Tibial artery (tissue), 4 donors: ENCODE results near the gene OSBPL1A.

Source experiments
- DNase-seq, 2 donors: peaks; one replicate each; pipeline ENCODE4 v3.0.0-alpha.2; 2019
- H3K27ac ChIP-seq, 2 donors: fragments of 200-600 bp; sonication (generic) in 1 of 2; 1 replicate in 1 of 2; 2 replicates in 1 of 2; pipeline ENCODE4 v1.5.1; 2018 to 2019; ENCODE audit warnings: mild to moderate bottlenecking in 1 of 2
- H3K27me3 ChIP-seq, 2 donors: fragments of 200-600 bp; sonication (generic) in 1 of 2; one replicate each; pipeline versions ENCODE4 v1.5.1 to v1.6.0; 2016 to 2019
- H3K36me3 ChIP-seq, 3 donors: fragments of 200-600 bp; sonication (generic) in 2 of 3; one replicate each; pipeline ENCODE4 v1.5.1; 2016 to 2019; ENCODE audit warnings: mild to moderate bottlenecking in 2 of 3
- H3K4me1 ChIP-seq, 4 donors: fragments of 200-600 bp; sonication (generic) in 2 of 4; 1 replicate in 3 of 4; 2 replicates in 1 of 4; pipeline ENCODE4 v1.5.1; 2016 to 2019
- H3K4me3 ChIP-seq, 2 donors: fragments of 200-600 bp; sonication (generic) in 1 of 2; 1 replicate in 1 of 2; 2 replicates in 1 of 2; pipeline ENCODE4 v1.5.1; 2018 to 2019; ENCODE audit warnings: mild to moderate bottlenecking in 2 of 2
- H3K9me3 ChIP-seq, 3 donors: fragments of 200-600 bp; sonication (generic) in 1 of 3; one replicate each; pipeline ENCODE4 v1.5.1; 2016 to 2019
- CTCF ChIP-seq, 2 experiments: fragments of 200-600 bp in 1 of 2; fragments of 450-650 bp in 1 of 2; IDR thresholded peaks; one replicate each; pipeline ENCODE4 v1.5.1; 2017 to 2019; ENCODE audit warnings: antibody characterized with exemption in 2 of 2, mild to moderate bottlenecking in 1 of 2, moderate library complexity in 1 of 2
- intact Hi-C: fragments of 100-400 bp; cut with DNase I; formaldehyde crosslinking; loops from one replicate; pipeline ENCODE4 v1.15.0; 2023; ENCODE audit warnings: low total_unique reads

Gene OSBPL1A

DNA sequence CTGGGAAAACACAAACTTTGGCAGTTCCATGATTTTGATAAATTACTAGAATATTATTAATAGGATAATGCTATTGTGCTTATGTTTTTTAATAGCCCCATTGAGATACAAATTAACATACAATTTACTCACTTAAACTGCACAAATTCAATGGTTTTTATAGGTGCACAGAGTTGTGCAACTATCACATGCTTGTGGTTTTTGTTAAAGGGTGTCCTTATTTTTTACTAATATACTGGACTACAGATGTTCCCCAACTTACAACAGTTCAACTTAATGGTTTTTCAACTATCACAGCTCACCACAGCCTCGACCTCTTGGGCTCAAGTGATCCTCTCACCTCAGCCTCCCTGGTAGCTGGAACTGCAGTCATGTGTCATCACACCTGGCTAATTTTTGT is 76.6 kb downstream of the OSBPL1A start:
- Histone ChIP-seq H3K4me3 (no peak overlapping the region), H3K36me3 (no peaks in the 10 kb centered on the region), H3K4me1 (peaks cover 0 to 26% (median 2%) of the 10 kb centered on the region in 4 donors), H3K9me3 (no peaks in the 10 kb centered on the region), H3K27me3 (no peaks in the 10 kb centered on the region), H3K27ac (no peak overlapping the region)
- intact Hi-C loops, result no loop called here
- no peak for TF ChIP-seq CTCF (IDR thresholded peaks at IDR 0.05)
- DNase-seq, result no peak

DNA sequence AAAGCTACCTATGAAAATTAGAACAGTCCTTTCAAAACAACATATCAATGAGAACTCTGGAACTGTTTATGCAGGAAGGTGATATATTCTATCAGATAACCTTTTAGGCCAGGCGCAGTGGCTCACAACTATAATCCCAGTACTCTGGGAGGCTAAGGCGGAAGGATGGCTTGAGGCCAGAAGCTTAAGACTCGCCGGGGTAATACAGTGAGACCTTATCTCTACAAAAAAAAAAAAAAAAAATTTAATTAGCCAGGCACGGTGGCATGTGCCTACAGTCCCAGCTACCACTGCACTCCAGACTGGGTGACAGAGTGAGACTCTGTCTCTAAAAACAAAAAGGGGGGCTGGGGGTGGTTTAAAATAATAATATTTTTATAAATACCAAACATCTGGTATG is 77.9 kb downstream of the OSBPL1A start:
- no peak overlapping the region for H3K27ac ChIP-seq
- H3K36me3 ChIP-seq, result no peaks in the 10 kb centered on the region
- no peaks in the 10 kb centered on the region for H3K9me3 ChIP-seq
- no peaks in the 10 kb centered on the region for H3K27me3 ChIP-seq
- peaks cover 0 to 26% (median 2%) of the 10 kb centered on the region in 4 donors for H3K4me1 ChIP-seq
- intact Hi-C loops, result no loop called here
- no peak for DNase-seq
- no peak overlapping the region for H3K4me3 ChIP-seq
- TF ChIP-seq CTCF (IDR thresholded peaks at IDR 0.05), result no peak

DNA sequence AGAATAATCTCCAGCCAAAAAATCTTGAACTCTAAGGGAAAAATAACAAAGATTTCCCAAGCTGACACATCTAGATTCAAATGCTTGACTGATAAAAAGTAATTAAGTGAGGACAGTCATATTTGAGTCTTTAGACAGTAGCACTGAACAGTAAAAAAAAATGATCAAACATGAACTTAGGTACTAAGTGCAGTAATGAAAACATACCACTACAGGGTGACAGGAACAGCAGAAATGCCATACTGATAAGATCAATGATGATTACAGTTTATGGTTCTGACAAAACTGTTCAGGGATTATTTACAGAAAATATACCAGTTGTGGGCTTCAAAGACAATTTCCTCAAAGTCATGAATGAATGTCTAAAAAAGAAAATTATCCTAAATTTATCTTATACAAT is 80.3 kb downstream of the OSBPL1A start:
- Histone ChIP-seq H3K4me3 (no peak overlapping the region), H3K36me3 (peaks cover 0 to 8% (median 0%) of the 10 kb centered on the region in 3 donors), H3K4me1 (peaks cover 0 to 19% (median 2%) of the 10 kb centered on the region in 4 donors), H3K9me3 (no peaks in the 10 kb centered on the region), H3K27me3 (no peaks in the 10 kb centered on the region), H3K27ac (no peak overlapping the region)
- intact Hi-C loops, result no loop called here
- no peak for TF ChIP-seq CTCF (IDR thresholded peaks at IDR 0.05)
- DNase-seq, result no peak

DNA sequence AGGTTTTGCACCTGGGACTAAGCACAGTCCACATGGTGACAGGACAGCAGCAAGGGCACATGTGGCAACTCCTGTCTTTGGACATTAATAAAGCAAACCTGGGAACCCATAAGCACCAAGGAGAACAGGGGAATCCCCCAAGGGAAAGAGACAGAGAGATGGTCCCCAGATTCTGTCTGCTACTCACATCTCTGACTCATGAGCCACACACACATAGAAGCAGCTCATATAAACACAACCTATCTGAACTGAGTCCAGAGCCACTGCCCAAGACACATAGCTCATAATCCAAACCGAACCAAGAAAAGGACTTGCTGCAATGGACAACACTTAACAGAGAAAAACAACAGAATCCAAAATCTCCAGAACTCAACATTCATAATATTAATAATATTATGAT is 82.5 kb downstream of the OSBPL1A start:
- H3K27me3 ChIP-seq, result no peaks in the 10 kb centered on the region
- TF ChIP-seq CTCF (IDR thresholded peaks at IDR 0.05), result no peak
- no peak for DNase-seq
- H3K4me1 ChIP-seq, result peaks cover 0 to 8% (median 0%) of the 10 kb centered on the region in 4 donors
- H3K36me3 ChIP-seq, result peaks cover 0 to 20% (median 4%) of the 10 kb centered on the region in 3 donors
- no peaks in the 10 kb centered on the region for H3K9me3 ChIP-seq
- no peak overlapping the region for H3K27ac ChIP-seq
- intact Hi-C loops, result no loop called here
- no peak overlapping the region for H3K4me3 ChIP-seq

- intact Hi-C loops, result no loop called here
- no peak for TF ChIP-seq CTCF (IDR thresholded peaks at IDR 0.05)
- Histone ChIP-seq H3K27me3 (no peaks in the 10 kb centered on the region), H3K4me1 (peaks cover 0 to 4% (median 0%) of the 10 kb centered on the region in 4 donors), H3K36me3 (peaks cover 0 to 30% (median 0%) of the 10 kb centered on the region in 3 donors), H3K4me3 (no peak overlapping the region), H3K27ac (no peak overlapping the region), H3K9me3 (no peaks in the 10 kb centered on the region)
- no peak for DNase-seq
Measured at GRCh38 chr18:24306201-24306600, 91.4 kb downstream of the OSBPL1A start.

GRCh38 chr18:24300703-24301102 is 96.9 kb downstream of the OSBPL1A start:
- TF ChIP-seq CTCF (IDR thresholded peaks at IDR 0.05), result no peak
- Histone ChIP-seq H3K4me3 (no peak overlapping the region), H3K9me3 (no peaks in the 10 kb centered on the region), H3K27ac (no peak overlapping the region), H3K4me1 (peaks cover 0 to 4% (median 0%) of the 10 kb centered on the region in 4 donors), H3K27me3 (no peaks in the 10 kb centered on the region), H3K36me3 (peaks cover 0 to 21% (median 0%) of the 10 kb centered on the region in 3 donors)
- no peak for DNase-seq
- intact Hi-C loops, result no loop called here
